HG02973 (cell line): ENCODE data around the gene PHLDA2.

Experiments used
- ATAC-seq: cut with Tn5 transposase; IDR thresholded peaks from one replicate; pipeline ENCODE4 v1.9.1; 2021; ENCODE audit warnings: moderate library complexity; ENCODE audit not compliant: unreplicated experiment

The PHLDA2 gene

GRCh38 chr11:2883640-2883978, 45.6 kb downstream of the PHLDA2 start:
- ATAC-seq: no peak

DNA sequence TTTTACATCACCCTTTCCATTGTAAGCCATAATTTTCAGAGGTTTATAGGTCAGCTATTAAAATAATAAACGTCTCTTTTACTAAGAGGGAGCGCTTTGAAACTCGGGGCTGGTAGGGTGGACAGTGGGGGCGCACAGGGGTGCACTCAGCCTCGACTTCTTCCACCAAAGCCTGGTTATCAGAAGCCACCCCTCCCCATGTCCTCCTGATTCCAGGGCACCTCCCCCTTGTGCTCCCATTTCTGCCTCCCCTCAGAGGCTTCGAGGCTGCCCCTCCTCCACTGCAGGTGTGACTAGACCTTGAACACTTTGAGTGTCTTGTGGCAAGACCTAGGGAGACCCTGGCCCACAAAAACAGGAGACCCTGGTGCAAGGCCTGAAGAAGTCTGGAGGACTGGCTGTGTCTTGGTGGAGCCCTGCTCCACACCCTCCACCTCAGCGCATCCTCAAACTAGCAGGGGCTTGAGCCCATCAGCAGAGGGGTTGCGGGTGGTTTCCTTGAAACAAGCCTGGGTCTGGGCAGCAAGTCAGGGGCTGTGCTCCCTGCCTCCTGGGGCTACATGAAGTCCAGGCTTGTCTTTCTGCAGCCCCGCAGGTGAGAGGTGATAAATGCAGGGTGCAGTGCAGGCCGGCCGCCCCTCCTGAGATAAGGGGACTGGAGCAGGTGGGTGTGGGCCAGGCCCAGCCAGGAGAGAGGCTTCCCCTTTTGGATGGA, 46.7 kb downstream of the PHLDA2 start:
- ATAC-seq: no peak

DNA sequence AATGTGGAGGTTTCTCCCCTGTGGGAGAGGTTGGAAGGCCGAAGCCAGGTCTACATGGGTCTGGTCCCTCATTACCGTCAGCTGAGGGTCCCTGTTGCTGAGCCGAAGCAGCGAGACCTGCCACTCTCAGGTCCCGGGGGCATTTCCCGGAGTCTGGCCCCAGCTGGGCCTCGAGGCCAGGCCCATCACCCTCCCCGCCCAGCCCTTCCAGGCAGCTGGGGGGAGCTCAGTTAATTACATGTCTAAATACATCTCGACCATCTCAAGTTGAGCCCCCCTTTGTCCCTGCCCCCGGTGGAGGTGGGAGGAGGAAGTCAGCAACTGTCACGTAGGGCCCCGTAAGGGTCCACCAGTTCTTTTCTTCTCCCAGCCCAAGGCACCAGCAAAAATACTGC, 47.2 kb downstream of the PHLDA2 start:
- no peak for ATAC-seq

DNA sequence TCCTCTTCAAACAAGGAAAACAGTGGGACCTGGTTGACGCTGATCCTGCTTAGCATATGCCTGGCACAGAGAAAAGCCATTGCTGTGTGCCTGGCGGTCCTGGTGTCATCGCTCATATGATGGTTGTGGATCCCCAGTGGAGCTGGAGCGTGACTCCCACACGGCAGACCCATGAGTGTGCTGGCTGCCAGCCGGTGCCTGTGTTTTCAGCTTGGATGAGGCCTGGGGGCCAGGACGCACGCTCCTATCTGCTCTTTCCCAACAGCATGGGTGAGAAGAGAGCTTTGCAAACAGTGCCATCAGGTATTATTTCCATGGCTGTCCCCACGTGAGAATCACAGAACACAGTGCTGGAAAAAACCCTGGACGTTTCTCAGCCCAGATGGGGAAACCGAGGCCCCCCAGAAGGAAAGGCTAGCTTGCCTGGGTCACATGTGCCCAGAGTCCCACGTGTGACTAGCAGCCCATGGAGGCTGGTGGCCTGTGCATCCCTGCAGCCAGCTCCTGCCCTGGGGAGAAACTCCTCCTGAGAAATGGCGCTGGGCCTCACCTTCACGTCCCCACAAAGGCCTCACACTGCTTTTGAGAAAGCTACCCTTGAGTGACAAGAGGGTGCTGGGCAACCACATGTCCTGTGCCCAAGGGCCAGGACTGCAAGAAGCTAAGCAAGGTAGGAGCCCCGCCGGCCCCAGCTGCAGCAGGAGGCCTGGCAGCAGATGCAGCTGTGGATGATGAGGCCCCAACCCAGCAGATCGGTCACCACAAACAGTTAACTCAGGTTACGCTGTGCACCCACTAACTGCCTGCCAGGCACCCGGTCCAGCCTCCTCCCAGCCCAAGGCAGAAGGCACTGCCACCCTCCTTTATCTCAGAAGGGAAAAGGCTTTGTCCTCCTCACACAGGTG, 47.9 kb downstream of the PHLDA2 start:
- ATAC-seq: no peak

DNA sequence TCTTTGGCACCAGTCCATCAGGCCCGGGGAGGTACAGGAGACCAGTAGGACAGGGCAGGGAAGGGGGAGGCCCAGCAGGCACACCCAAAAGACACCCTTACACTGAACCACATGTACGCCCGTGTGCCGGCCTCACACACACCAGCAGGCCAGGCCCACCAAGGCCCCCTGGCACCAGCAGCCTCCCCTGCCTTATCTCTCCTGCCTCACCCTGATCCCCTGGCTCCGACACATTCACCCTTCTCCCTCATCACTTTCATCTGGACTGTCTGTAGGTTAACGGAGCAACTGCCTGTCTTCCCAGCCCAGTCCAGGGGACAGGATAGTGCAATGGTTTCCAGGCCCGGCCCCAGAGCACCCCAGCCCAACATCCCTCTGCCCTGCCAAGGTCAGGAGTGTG, 48.6 kb downstream of the PHLDA2 start:
- ATAC-seq: no peak

DNA sequence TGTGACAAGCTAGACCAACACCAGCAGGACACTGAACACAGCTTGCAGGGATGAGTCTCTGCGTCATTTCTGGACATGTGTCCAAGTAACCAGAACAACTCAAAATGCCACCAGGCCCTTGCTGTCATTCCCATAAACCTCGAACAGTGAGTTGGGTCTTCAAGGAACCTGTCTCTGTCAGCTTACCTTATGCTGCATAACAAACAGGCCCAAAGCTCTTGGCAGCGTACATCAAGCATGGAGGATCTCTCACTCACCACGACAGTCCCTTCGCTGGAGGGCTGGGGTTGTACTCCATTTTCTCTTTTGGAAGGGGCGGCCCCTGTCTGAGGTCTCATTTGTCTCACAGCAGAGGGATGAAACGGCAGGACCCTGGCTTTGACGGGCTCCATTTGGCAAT, 50.4 kb downstream of the PHLDA2 start:
- ATAC-seq: no peak
